Stimulated activated naive CD4-positive, alpha-beta T cell (primary cell): Measurements from ENCODE around the gene TIMM8B.
"Not testable (repeated sequence)": the region's sequence is repeated elsewhere in the genome, so short reads cannot be mapped to it uniquely, and the experiment has no call there.

Experiments
- DNase-seq, 6 experiments: peaks; one replicate each; lab custom pipeline; 2025; lab: John Stamatoyannopoulos, UW

TIMM8B gene

GRCh38 chr11:112073941-112074811 is 12.4 kb downstream of the TIMM8B start, which contains the start of the genes NKAPD1 and PIH1D2:
Gene NKAPD1 (plus strand): TSS chr11:112074299. CDS start chr11:112075575, 1,276 bp downstream.
Gene PIH1D2 (minus strand): TSS chr11:112074017. CDS start chr11:112073174, 843 bp downstream.
- peak; percentile 75 to 90 (median 77) for DNase-seq

- no peak for DNase-seq
Measured at GRCh38 chr11:112062923-112063322, 23.6 kb downstream of the TIMM8B start.

GRCh38 chr11:112058103-112058502 is 28.5 kb downstream of the TIMM8B start:
- DNase-seq = no peak

- no peak for DNase-seq
Measured at GRCh38 chr11:112057170-112057569, 29.4 kb downstream of the TIMM8B start.

- DNase-seq = no peak
Measured at GRCh38 chr11:112051768-112052167, 34.8 kb downstream of the TIMM8B start.

GRCh38 chr11:112050721-112051120 is 35.8 kb downstream of the TIMM8B start:
- DNase-seq = no peak

- DNase-seq = no peak
Measured at GRCh38 chr11:112049777-112050176, 36.8 kb downstream of the TIMM8B start.

GRCh38 chr11:112048256-112048655 is 38.3 kb downstream of the TIMM8B start:
- not testable (repeated sequence) for DNase-seq

GRCh38 chr11:112046647-112047046 is 39.9 kb downstream of the TIMM8B start:
- not testable (repeated sequence) for DNase-seq

- no peak for DNase-seq
Measured at GRCh38 chr11:112044961-112045360, 41.6 kb downstream of the TIMM8B start.

- no peak for DNase-seq
Measured at GRCh38 chr11:112042961-112043304, 43.6 kb downstream of the TIMM8B start.

- DNase-seq = no peak
Measured at GRCh38 chr11:112042161-112042960, 44.2 kb downstream of the TIMM8B start.

- no peak for DNase-seq
Measured at GRCh38 chr11:112037527-112037926, 49.0 kb downstream of the TIMM8B start.
